ENCODE data around the gene RBM12.
"Not testable (repeated sequence)": the region's sequence is repeated elsewhere in the genome, so short reads cannot be mapped to it uniquely, and the experiment has no call there.

The RBM12 gene

GRCh38 chr20:35664466-35665206, at the start of gene RBM12, which contains the start of gene CPNE1:
Gene RBM12 (minus strand): TSS chr20:35664900. CDS start chr20:35655322, 9,578 bp downstream.
Gene CPNE1 (minus strand): TSS chr20:35664900. CDS start chr20:35632923, 31,977 bp downstream.
- DNase-seq: peak; percentile 92

- no peak for DNase-seq
Observed at GRCh38 chr20:35714127-35714526, 49.4 kb upstream of the RBM12 start.

GRCh38 chr20:35713120-35713519, 48.4 kb upstream of the RBM12 start:
- not testable (repeated sequence) for DNase-seq

GRCh38 chr20:35711588-35712209, 47.0 kb upstream of the RBM12 start:
- no peak for DNase-seq

GRCh38 chr20:35710884-35711587, 46.3 kb upstream of the RBM12 start:
- no peak for DNase-seq

GRCh38 chr20:35710039-35710438, 45.3 kb upstream of the RBM12 start:
- no peak for DNase-seq

GRCh38 chr20:35709259-35709658, 44.6 kb upstream of the RBM12 start:
- DNase-seq: no peak

- no peak for DNase-seq
Observed at GRCh38 chr20:35708502-35708901, 43.8 kb upstream of the RBM12 start.

- not testable (repeated sequence) for DNase-seq
Observed at GRCh38 chr20:35706591-35707529, 42.2 kb upstream of the RBM12 start.

- not testable (repeated sequence) for DNase-seq
Observed at GRCh38 chr20:35705894-35706293, 41.2 kb upstream of the RBM12 start.

GRCh38 chr20:35704514-35705261, 40.0 kb upstream of the RBM12 start:
- no peak for DNase-seq

- DNase-seq: no peak
Observed at GRCh38 chr20:35702824-35703695, 38.4 kb upstream of the RBM12 start.

- DNase-seq: no peak
Observed at GRCh38 chr20:35702051-35702823, 37.5 kb upstream of the RBM12 start.

GRCh38 chr20:35700625-35701148, 36.0 kb upstream of the RBM12 start:
- no peak for DNase-seq

GRCh38 chr20:35699957-35700624, 35.4 kb upstream of the RBM12 start:
- no peak for DNase-seq

GRCh38 chr20:35699127-35699956, 34.6 kb upstream of the RBM12 start, which contains the start of the genes NFS1 and ROMO1:
Gene NFS1 (minus strand): TSS chr20:35699352. CDS start chr20:35699288, 64 bp downstream.
Gene ROMO1 (plus strand): TSS chr20:35699405. CDS start chr20:35699633, 228 bp downstream.
- peak; percentile 84 for DNase-seq

- peak; percentile 10 for DNase-seq
Observed at GRCh38 chr20:35698298-35699126, 33.8 kb upstream of the RBM12 start.
